Stomach (tissue), 4 donors: ENCODE data around the gene TMEM135.

Source experiments
- EP300 ChIP-seq: sonication (generic); formaldehyde crosslinking; IDR thresholded peaks from one replicate; pipeline ENCODE4 v1.6.1; 2017; ENCODE audit warnings: antibody characterized with exemption
- POLR2A ChIP-seq, 4 donors: fragments of 450-650 bp; IDR thresholded peaks; one replicate each; pipeline ENCODE4 v1.6.1; 2016; ENCODE audit warnings: antibody characterized with exemption in 4 of 4, control low read depth in 2 of 4, mild to moderate bottlenecking in 1 of 4, moderate library complexity in 1 of 4
- POLR2AphosphoS5 ChIP-seq, 3 donors: sonication (generic); formaldehyde crosslinking; IDR thresholded peaks; one replicate each; pipeline ENCODE4 v1.6.1; 2016; ENCODE audit warnings: antibody characterized with exemption in 3 of 3
- TF ChIP-seq, protein P1 (sequence below), 7 experiments: fragments of 450-650 bp in 4 of 7; fragments of 200-600 bp in 3 of 7; sonication (generic) in 3 of 7; IDR thresholded peaks; one replicate each; pipeline ENCODE4 v1.5.1; 2016 to 2019; ENCODE audit warnings: antibody characterized with exemption in 7 of 7, control low read depth in 2 of 7, mild to moderate bottlenecking in 1 of 7

DNA sequence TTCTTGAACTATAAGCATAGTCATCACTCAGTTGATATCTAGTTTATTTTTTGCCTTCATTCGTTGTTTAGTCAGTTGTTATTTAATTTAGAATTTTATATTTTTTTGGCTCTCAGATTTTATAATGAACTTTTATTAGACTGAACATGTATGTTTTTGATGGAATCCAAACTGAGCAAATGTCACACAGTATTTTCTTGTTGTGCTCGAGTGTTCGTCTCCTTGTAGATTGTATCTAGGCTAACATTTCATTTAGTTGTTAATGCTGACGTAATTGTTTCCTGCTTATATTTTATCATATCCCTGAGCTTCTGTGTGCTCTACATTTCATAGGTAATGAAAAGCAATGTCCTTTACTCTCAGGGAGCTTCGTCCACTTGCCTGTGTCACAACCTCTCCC, 286.2 kb downstream of the TMEM135 start:
- TF ChIP-seq, protein P1, sequence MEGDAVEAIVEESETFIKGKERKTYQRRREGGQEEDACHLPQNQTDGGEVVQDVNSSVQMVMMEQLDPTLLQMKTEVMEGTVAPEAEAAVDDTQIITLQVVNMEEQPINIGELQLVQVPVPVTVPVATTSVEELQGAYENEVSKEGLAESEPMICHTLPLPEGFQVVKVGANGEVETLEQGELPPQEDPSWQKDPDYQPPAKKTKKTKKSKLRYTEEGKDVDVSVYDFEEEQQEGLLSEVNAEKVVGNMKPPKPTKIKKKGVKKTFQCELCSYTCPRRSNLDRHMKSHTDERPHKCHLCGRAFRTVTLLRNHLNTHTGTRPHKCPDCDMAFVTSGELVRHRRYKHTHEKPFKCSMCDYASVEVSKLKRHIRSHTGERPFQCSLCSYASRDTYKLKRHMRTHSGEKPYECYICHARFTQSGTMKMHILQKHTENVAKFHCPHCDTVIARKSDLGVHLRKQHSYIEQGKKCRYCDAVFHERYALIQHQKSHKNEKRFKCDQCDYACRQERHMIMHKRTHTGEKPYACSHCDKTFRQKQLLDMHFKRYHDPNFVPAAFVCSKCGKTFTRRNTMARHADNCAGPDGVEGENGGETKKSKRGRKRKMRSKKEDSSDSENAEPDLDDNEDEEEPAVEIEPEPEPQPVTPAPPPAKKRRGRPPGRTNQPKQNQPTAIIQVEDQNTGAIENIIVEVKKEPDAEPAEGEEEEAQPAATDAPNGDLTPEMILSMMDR (IDR thresholded peaks at IDR 0.05), result no peak
- TF ChIP-seq POLR2A (IDR thresholded peaks at IDR 0.05), result no peak
- no peak for TF ChIP-seq POLR2AphosphoS5 (IDR thresholded peaks at IDR 0.05)
- TF ChIP-seq EP300, result no peak
